Superior temporal gyrus (tissue), 1 donor: Measurements from ENCODE around the gene PIP4K2C.
A peak's percentile ranks its signal among the peaks of the same experiment; 100 is the strongest.

Source experiments
- DNase-seq: peaks from one replicate; pipeline ENCODE4 v3.0.0-alpha.2; 2016; ENCODE audit errors: extremely low spot score

PIP4K2C gene

DNA sequence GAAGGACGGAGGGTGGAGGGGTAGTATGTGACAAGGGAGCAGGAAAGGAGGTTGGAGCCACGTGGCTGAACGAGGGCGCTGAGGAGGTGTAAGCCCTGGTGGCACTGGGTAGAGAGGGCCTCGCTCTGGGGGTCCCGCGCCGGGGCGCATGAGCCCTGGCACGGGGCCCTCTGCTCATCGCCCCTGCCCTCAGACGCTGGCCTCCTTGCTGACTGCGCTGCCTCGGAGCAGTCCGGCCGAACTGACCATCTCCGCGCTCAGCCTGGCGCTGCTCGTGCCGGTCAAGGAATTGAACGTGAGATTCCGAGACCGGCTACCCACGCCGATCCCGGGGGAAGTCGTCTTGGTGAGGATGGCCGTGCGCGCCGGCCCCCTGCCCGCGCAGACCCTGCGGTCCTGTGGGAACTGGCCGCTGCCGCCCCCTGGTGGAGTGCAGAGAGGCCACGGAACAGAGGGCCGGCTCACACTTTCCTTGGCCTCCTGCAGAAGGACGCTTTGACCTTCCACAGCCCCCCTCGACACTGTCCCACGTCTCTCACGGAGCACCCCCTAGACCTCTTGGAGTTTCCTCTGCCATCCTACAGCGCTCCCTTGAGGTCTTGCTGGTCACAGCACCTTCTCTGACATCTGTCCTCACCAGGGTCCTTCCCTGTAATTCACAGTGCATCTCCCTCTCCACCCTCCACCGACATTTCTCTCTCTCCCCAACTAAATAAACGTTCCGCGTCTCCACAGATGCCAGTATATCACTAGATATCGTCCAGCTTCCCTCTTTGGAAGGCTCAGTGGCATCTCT is 30.7 kb downstream of the PIP4K2C start:
- no peak for DNase-seq

DNA sequence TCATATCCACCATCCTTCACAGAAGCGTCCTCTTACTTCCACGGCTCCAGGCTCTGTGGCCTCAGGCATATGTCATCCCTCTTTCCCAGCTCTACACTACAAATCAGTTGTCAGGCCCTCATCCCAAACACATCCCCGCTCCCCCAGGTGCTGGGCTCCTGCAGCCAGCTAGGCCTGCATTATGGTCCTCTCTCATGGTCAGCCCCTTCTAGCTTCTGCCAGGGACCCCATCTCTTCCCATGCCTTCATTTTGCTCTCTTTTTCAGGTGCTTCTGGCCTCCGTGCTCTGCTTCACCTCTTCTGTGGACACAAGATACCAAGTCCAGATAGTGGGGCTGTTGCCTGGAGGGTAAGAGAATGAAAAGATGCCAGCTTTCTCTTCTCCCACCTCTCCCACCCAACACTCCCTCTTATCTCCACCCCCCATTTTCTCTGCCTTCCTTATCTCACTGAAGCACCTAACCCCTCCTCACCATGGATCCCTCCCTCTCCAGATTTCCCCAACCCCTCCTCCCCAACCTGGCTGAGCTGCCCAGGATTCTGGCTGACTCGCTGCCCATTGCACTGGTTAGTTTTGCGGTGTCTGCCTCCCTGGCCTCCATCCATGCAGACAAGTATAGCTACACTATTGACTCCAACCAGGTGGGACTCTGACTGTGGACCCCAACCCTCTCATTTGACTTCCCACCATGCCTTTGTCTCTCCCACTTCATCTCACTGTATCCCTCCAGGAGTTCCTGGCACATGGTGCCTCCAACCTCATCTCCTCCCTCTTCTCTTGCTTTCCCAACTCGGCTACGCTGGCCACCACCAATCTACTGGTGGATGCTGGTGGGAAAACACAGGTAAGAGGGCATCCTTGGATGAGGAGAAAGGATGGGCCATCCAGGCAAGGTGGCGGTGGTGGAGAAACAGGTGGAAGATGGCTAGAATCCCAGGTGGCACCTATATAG is 31.6 kb downstream of the PIP4K2C start:
- no peak for DNase-seq

- DNase-seq = no peak
Measured at GRCh38 chr12:57623385-57623784, 32.4 kb downstream of the PIP4K2C start.

DNA sequence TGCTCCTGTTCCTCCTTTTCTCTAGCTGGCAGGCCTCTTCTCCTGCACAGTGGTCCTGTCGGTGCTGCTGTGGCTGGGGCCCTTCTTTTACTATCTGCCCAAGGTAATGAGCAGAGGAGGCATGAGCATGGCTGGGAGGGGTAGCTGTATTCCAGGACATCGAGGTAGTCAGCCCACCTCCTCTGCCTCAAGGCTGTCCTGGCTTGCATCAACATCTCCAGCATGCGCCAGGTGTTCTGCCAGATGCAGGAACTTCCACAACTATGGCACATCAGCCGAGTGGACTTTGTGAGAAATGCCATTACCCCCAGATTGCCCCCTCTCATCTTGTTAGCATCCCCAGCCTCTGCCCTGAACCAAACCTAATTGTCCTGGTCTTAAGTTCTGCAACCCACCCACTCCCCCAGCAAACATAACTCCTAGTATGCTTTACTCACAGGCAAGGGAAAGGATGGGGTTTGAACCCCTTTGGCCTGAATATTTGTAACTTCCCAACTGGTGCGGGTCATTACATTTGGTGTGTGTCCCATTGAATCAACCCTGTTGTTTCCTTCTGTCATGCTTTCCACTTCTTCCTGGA is 32.9 kb downstream of the PIP4K2C start:
- DNase-seq = no peak

DNA sequence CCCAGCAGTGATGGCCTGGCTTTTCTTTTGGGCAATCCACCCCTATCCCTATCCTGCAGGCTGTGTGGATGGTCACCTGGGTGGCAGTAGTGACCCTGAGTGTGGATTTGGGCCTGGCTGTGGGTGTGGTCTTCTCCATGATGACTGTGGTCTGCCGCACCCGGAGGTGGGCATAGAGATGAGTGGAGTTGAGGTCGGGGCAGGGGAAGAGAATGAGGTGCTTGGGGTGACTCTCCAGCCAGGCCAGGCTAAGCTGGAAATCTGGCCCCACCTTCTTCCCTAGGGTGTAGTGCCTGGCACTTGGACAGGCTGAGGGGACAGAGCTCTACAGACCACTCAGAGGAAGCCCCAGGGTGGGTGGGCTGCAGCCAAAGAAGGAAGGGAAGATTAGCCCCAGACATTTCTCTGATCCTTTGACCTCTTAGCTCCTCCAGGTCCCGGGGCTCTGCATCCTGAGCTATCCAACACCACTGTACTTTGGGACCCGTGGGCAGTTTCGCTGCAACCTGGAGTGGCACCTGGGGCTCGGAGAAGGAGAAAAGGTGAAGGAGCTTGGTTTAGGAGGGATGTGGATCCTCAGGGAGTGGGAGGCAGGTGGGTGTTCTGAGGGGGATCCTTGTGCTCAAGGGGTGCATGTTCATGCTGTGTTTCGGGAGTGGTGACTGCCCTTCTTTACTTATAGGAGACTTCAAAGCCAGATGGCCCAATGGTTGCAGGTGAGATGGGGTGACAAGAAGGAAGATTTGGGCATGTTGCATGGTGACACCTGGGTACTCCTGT is 33.6 kb downstream of the PIP4K2C start:
- no peak for DNase-seq

DNA sequence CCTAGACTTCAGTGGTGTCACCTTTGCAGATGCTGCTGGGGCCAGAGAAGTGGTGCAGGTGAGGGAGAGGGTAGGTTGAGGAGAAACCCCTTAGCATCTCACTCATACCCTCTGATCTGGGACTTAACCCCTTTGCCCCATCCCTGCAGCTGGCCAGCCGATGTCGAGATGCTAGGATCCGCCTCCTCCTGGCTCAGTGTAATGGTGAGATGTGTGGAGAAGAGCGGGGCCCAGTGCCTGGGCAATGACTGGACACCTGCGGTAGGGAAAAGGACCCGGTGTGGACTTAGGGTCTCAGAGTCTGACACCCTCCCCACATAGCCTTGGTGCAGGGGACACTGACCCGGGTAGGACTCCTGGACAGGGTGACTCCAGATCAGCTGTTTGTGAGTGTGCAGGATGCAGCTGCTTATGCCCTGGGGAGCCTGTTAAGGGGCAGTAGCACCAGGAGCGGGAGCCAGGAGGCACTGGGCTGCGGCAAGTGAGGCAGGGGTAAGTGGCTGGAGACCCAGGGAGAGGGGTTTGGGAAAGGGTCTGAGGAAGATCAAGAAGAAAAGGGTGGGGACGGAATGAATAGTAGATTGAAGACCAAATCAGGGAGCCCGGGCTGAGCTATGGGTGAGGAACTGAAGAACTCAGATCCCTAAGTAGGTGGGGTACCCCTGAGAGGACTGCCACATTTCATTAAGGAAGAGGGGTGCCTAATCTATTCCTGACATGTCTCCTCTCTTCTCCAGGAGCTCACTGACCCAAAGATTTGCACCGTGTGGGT is 34.5 kb downstream of the PIP4K2C start:
- DNase-seq = no peak

DNA sequence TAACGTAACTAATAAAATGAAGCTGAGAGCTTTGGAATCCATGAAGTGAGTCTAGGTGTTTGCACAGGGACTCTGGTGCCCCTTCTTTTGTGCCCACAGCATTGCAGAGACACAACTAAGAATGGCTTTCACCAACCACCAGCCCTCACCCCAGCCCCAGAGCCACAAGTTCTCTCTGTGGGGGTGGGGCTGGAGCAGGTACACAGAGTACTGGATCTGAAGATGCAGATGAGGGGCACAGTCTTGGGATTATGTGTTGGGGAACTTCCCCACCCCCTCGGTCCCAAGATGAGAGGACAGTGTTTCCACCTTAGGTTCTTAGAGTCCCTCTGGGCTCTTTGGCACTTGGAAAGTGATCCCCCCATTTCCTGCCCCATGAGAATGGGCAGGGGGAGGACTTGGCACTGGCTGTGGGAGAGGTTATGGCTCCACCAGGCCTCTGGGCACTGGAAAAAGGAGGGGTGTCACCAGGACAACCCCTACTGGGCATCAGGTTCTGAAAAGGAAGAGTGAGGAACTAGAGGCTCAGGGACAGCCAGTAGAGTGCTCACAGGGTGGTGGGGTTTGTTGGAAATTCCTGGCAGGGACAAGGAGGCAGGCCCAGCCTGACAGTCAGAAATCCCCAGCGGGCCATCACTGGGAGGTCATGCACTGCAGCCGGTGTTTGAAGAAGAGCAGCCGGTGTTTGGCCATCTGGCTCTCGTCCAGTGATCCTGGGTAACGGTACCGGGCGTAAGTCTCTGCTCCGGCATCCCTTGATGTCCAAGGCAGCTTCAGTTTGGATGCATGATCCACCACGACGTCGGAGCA is 35.3 kb downstream of the PIP4K2C start:
- DNase-seq = no peak

GRCh38 chr12:57626921-57627445 is 36.0 kb downstream of the PIP4K2C start:
- no peak for DNase-seq

- no peak for DNase-seq
Measured at GRCh38 chr12:57627501-57628279, 36.7 kb downstream of the PIP4K2C start.

DNA sequence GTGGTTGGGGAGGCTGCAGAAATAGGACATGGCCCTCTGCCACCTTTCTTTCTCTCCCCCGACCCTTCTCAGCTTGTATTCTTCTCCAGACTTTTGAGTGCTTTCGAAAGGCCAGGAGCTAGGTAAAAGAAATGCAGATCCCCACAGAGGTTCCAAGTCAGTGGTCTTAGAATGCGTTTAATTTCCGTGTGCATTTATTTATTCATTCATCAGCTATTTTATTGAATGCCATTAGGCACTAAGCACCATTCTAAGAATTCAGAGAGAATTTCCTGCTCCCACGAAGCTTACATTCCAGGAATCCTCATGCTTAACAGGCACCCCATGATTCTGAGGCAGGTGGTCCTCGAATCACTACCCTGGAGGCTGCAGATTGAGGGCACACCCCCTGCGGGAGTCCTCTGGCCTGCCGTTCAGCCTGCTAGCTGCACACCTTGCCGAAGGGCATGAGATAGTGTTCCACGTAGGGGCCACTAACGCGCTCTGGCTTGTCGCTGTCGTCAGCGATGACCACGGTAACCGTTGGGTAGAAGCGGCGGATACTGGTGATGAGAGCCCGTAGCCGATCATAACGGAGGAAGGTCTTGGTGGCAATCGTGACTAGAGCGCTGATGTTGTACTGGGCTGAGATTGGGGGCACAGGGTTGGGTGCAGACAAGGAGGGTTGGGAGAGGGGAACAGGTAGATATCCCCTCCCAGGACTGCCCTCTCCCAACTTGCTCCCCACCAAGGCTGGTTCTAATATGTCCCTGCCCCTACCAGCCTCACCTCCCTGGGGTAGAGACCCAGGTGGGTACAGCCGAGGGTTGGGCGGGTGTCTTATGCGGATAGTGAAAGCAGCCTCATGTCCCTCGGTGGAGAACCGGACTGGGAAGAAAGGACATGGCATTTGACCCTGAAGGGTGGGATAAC is 37.5 kb downstream of the PIP4K2C start:
- DNase-seq = no peak

DNA sequence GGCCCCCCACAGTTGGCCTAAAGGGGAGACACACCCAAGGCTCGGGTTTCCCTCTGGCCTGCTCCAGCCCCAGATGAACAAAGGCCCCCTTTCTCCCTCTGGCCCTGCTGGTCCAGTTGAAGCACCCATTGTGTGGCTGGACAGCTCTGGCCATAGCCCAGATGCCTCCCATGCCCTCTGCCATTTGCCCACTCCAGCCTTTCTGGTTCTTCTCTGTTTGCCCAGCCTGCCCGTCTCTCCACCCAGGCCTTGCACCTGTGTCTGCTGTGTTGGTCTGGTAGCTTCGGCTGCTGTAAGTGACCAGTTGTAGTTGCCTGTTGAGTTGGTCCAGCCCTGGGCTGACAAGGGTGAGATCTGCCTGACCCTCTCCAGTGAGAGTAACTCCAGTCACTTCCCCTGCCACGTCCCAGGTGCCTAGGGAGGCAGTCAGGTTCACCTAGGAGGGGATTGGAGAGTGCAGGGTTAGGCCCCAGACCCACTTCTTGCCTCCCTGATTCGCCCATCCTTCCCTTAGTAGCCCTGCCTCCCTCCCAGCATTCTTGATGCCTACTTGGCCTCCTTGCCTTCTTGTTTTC is 39.0 kb downstream of the PIP4K2C start:
- peak; percentile 79 for DNase-seq

GRCh38 chr12:57630891-57631433 is 40.0 kb downstream of the PIP4K2C start:
- no peak for DNase-seq

DNA sequence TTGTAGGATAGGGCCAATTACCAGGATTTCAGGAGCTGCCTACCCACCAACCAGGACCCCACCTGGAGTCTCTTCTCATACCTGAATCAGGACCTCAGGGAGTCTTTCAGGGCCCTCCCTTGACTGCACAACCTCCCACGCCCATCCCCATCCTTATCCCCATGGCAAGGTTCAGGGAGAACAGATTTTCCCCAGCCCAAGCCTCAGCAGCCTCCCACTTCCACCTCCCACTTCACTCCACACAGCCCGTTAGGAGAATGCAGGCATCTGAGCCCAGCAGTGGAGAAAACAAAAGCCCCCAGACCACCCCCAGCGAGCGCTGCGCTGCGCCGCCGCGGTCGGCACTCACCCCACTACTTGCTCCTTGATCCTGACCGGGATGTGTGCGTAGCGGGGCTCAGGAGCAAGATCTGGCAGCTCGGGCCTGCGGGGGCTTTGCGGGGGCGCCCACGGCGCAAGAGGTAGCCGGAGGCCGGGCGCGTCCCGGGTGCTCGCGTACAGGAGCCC is 40.6 kb downstream of the PIP4K2C start:
- no peak for DNase-seq

DNA sequence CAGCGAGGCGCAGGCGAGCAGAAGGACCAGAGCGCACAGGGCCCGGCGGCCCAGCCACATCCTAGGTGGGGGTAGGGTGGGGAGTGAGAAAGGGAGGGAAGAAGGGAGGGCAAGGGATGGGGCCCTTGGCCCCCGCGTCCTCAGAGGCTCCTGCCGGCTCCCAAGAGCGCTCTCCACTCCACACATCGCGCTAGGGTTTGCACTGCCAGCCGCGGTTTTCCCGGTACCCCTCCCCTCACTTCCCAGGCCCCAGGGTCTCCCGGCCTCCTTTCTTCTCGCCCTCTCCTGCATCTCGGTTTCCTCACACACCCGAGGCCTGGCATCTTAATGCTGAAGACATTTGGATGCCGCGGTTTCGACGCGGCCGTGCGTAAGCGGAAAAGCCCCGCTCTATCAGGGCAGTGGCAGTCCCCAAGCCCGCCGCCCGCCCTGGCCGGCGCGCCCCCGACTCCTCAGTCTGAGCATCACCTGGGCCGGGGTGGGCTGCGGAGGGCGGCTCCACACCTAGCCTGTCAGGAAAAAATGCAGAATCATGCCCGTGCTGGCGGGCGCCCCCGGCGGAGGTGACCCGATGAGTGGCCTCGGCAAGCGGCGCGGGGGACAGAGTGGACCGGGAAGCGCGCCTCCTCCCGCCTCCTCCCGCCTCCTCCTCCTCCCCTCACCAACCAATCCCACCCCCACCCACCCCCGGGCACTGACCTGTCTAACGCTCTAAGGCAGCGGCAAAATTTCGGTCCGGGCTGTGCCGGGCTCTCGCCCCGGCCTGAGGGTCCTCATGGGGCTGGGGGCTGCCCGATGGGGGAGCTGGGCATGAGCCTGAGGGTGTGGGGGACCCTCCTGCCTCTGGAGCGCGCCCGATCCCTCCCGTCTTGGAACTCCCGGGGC is 41.3 kb downstream of the PIP4K2C start:
- DNase-seq = no peak

DNA sequence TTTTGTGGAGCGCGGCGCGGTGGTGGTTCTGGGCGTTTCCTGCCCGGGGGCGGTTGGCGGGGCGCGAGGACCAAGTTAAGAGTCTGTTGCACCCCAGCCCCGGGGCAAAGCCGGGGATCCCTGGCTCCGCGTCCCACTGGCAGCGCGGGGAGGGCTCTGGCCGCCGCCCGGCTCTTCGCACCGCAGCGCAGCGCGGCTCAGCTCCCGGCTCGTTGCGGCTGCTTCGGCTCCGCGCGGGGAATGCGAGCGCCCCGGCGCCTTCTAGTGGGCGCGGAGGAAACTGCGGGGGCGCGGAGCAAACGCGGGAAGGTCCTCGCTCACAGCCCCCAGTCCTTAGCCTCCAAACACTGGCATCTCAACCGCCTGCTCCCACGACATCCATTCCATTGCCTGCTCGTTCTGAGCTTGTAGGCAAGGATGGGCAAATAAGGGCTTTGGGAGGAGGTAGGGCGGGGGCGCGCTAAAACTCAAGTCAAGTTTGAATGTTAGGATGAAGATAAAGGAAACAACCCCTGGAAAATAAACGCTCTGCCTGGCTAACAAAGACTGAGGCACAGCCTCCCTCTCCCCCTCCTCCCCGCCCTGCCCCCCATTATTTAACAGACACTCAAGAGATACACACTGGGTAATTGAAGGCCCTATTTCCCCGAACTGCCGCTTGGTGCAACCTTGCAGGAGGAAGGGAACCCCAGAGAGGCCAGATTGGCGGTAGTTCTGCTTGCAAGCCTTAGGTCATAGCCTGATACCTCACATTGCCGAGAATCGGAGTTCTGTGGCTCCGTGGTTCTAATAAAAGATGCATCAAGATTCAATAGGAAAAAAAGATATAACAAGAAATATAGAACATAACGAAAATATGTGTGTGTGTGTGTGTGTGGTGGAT is 42.2 kb downstream of the PIP4K2C start, which contains the start of gene B4GALNT1:
B4GALNT1 (minus strand) TSS at position 244 of the 883 bp plus-strand sequence. CDS start 1,069 bp downstream, outside the sequence.
- peak; percentile 66 for DNase-seq
